ENCODE measurements around the gene PLK1. TPM values are rescaled to one million over a fixed set of nuclear protein-coding genes. Genes with fewer than 3 reads are reported as not detected.

Gene PLK1
- total and polyA plus RNA-seq, 8 donors: 0.58 to 35.9 (median 6.6) TPM

- Histone ChIP-seq H3K27ac (no peak overlapping the region), H3K36me3 (peaks cover 3 to 51% (median 46%) of the 10 kb centered on the region in 4 donors), H3K27me3 (no peaks in the 10 kb centered on the region), H3K4me3 (no peak overlapping the region), H3K9me3 (no peaks in the 10 kb centered on the region), H3K4me1 (peaks cover 10 to 32% (median 19%) of the 10 kb centered on the region in 4 donors)
- 81 to 94% (median 88%) methylated on average over 2 of the region's 2 CpGs for WGBS, 5 donors
- DNase-seq: peak in 1 of 2 donors; percentile 37
- no peak for TF ChIP-seq CTCF (IDR thresholded peaks at IDR 0.05)
- no peak for TF ChIP-seq POLR2A (IDR thresholded peaks at IDR 0.05)
- no peak for TF ChIP-seq EP300 (IDR thresholded peaks at IDR 0.05)
- TF ChIP-seq POLR2AphosphoS5 (IDR thresholded peaks at IDR 0.05): no peak
- intact Hi-C loops (cut with DNase I; ENCODE audit: low total_unique reads): no loop called here
Measured at GRCh38 chr16:23676924-23677480, 1.7 kb upstream of the PLK1 start.

GRCh38 chr16:23679274-23679985 is 741 bp downstream of the PLK1 start:
- peak in 1 of 2 donors; percentile 76 for DNase-seq
- no peaks in the 10 kb centered on the region for H3K9me3 ChIP-seq
- TF ChIP-seq POLR2A (IDR thresholded peaks at IDR 0.05) (no peak), EP300 (IDR thresholded peaks at IDR 0.05) (no peak), POLR2AphosphoS5 (IDR thresholded peaks at IDR 0.05) (no peak), CTCF (IDR thresholded peaks at IDR 0.05) (no peak)
- H3K4me3 ChIP-seq: peak overlapping the region; percentile 45 to 67 (median 57)
- peak overlapping the region in 2 of 5 donors; percentile 31 to 44 for H3K27ac ChIP-seq
- H3K27me3 ChIP-seq: no peaks in the 10 kb centered on the region
- intact Hi-C loops (cut with DNase I; ENCODE audit: low total_unique reads): no loop called here
- H3K36me3 ChIP-seq: peaks cover 12 to 51% (median 48%) of the 10 kb centered on the region in 4 donors
- H3K4me1 ChIP-seq: peaks cover 10 to 32% (median 19%) of the 10 kb centered on the region in 4 donors
- 6 to 18% (median 11%) methylated on average over 14 to 24 of the region's 24 CpGs for WGBS, 5 donors

GRCh38 chr16:23679986-23680336 is 1.3 kb downstream of the PLK1 start:
- H3K27ac ChIP-seq: peak overlapping the region in 1 of 5 donors; percentile 44
- TF ChIP-seq POLR2AphosphoS5 (IDR thresholded peaks at IDR 0.05) (no peak), CTCF (IDR thresholded peaks at IDR 0.05) (no peak), EP300 (IDR thresholded peaks at IDR 0.05) (no peak)
- DNase-seq: no peak
- H3K4me3 ChIP-seq: peak overlapping the region in 2 of 4 donors; percentile 45 to 67
- peaks cover 12 to 51% (median 46%) of the 10 kb centered on the region in 4 donors for H3K36me3 ChIP-seq
- H3K4me1 ChIP-seq: peaks cover 10 to 32% (median 19%) of the 10 kb centered on the region in 4 donors
- H3K9me3 ChIP-seq: no peaks in the 10 kb centered on the region
- no peaks in the 10 kb centered on the region for H3K27me3 ChIP-seq
- 34 to 52% (median 41%) methylated on average over 6 of the region's 6 CpGs for WGBS, 5 donors
- intact Hi-C loops (cut with DNase I; ENCODE audit: low total_unique reads): no loop called here

DNA sequence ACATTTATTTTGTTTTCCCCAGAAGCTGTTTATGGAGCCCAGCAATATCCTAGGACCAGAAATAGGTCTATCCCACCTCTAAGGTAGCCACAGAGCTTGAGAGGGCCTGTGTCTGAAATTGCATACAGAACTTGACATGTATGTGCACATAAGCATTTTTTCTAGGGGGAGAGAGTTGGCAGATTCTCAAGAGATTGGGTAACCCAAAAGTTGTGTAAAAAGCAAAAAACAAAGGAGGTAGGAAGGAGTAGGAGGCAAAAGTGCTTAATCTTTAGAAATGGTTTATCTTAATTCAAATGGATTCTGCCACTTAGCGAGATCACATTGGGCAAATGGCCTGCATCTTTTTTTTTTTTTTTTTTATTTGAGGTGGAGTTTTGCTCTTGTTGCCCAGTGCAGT is 3.5 kb downstream of the PLK1 start:
- DNase-seq: no peak
- Histone ChIP-seq H3K4me3 (no peak overlapping the region), H3K36me3 (peaks cover 13 to 64% (median 59%) of the 10 kb centered on the region in 4 donors), H3K9me3 (no peaks in the 10 kb centered on the region), H3K4me1 (peaks cover 10 to 32% (median 19%) of the 10 kb centered on the region in 4 donors), H3K27ac (no peak overlapping the region), H3K27me3 (no peaks in the 10 kb centered on the region)
- intact Hi-C loops (cut with DNase I; ENCODE audit: low total_unique reads): no loop called here
- no peak for TF ChIP-seq CTCF (IDR thresholded peaks at IDR 0.05)
- TF ChIP-seq POLR2AphosphoS5 (IDR thresholded peaks at IDR 0.05): no peak
- no peak for TF ChIP-seq POLR2A (IDR thresholded peaks at IDR 0.05)
- TF ChIP-seq EP300 (IDR thresholded peaks at IDR 0.05): no peak
- 77 to 97% (median 93%) methylated on average over 1 of the region's 1 CpG for WGBS, 5 donors
